SU-DHL-6 (cell line): ENCODE results near the gene CASP1.

ENCODE experiments used
- H2AFZ ChIP-seq: fragments of 200-600 bp; sonication (generic); 2 replicates; pipeline ENCODE4 v1.6.1; 2014; ENCODE audit warnings: low read depth, mild to moderate bottlenecking, moderate library complexity, mixed read lengths, antibody characterized with exemption, low read length; ENCODE audit not compliant: severe bottlenecking
- H3F3A ChIP-seq: fragments of 200-600 bp; shearing (Covaris generic); 2 replicates; pipeline ENCODE4 v1.6.0; 2016; ENCODE audit warnings: antibody characterized with exemption, mild to moderate bottlenecking; ENCODE audit not compliant: insufficient read depth
- H3K27ac ChIP-seq: fragments of 200-600 bp; sonication (generic); 2 replicates; pipeline ENCODE4 v1.5.1; 2016; ENCODE audit warnings: low read depth, mild to moderate bottlenecking, low read length, moderate library complexity, mixed read lengths
- H3K27me3 ChIP-seq: fragments of 200-600 bp; sonication (generic), shearing (Covaris generic); 2 replicates; pipeline ENCODE4 v1.6.0; 2014; ENCODE audit warnings: mild to moderate bottlenecking, low read length
- H3K36me3 ChIP-seq: fragments of 200-600 bp; sonication (generic); 2 replicates; pipeline ENCODE4 v1.6.1; 2014; ENCODE audit warnings: mild to moderate bottlenecking, low read length, mixed read lengths
- H3K4me2 ChIP-seq: fragments of 300-600, 200-600 bp; shearing (Covaris generic), sonication (generic); 2 replicates; pipeline ENCODE4 v1.6.0; 2014; ENCODE audit warnings: low read length, low read depth, mild to moderate bottlenecking; ENCODE audit not compliant: poor library complexity, severe bottlenecking
- H3K4me3 ChIP-seq: fragments of 200-600 bp; sonication (generic); 2 replicates; pipeline ENCODE4 v1.5.1; 2014; ENCODE audit warnings: antibody characterized with exemption, low read length, mild to moderate bottlenecking, mixed read lengths; ENCODE audit not compliant: insufficient read depth, poor library complexity, severe bottlenecking
- H3K79me2 ChIP-seq: fragments of 200-600 bp; sonication (generic); 2 replicates; pipeline ENCODE4 v1.6.1; 2014; ENCODE audit warnings: mild to moderate bottlenecking, low read length, moderate library complexity; ENCODE audit not compliant: insufficient read depth
- H3K9ac ChIP-seq: fragments of 200-600 bp; sonication (generic); 2 replicates; pipeline ENCODE4 v1.7.0; 2014; ENCODE audit warnings: mild to moderate bottlenecking, low read length
- H3K9me2 ChIP-seq: fragments of 200-600 bp; sonication (generic); replicated peaks from 2 replicates; pipeline ENCODE4 v1.6.1; 2014; ENCODE audit warnings: low read length; ENCODE audit not compliant: insufficient read depth
- H3K9me3 ChIP-seq: fragments of 200-600 bp; sonication (generic); 2 replicates; pipeline ENCODE4 v1.6.1; 2014; ENCODE audit warnings: low read length, mixed read lengths; ENCODE audit not compliant: insufficient read depth
- H4K20me1 ChIP-seq: fragments of 200-600 bp; sonication (generic); 2 replicates; pipeline ENCODE4 v1.6.1; 2014; ENCODE audit warnings: low read depth, mild to moderate bottlenecking, antibody characterized with exemption, low read length, moderate library complexity, mixed read lengths
- CTCF ChIP-seq: fragments of 200-600 bp; sonication (generic); IDR thresholded peaks from one replicate; pipeline ENCODE4 v1.5.1; 2017; ENCODE audit warnings: antibody characterized with exemption, mild to moderate bottlenecking, low read length, moderate library complexity; ENCODE audit not compliant: insufficient read depth, poor library complexity, severe bottlenecking
- EZH2phosphoT487 ChIP-seq: fragments of 200-600 bp; sonication (generic), shearing (Covaris generic); conservative IDR thresholded peaks from 2 replicates; pipeline ENCODE4 v1.6.1; 2018; ENCODE audit warnings: mild to moderate bottlenecking, antibody characterized with exemption, low read length, moderate library complexity, mixed read lengths

Gene CASP1

GRCh38 chr11:104992781-104993180 lies 42.2 kb downstream of the CASP1 start:
- no peak overlapping the region for H2AFZ ChIP-seq

GRCh38 chr11:104991994-104992393 lies 43.0 kb downstream of the CASP1 start:
- Histone ChIP-seq H3K27ac (no peak overlapping the region), H3K27me3 (no peaks in the 10 kb centered on the region), H3K4me2 (no peak overlapping the region), H3K36me3 (no peaks in the 10 kb centered on the region), H3F3A (no peaks in the 10 kb centered on the region), H3K4me3 (no peak overlapping the region), H2AFZ (no peak overlapping the region), H3K9ac (no peak overlapping the region), H3K79me2 (no peaks in the 10 kb centered on the region), H3K9me3 (no peaks in the 10 kb centered on the region), H3K9me2 (no peaks in the 10 kb centered on the region), H4K20me1 (no peaks in the 10 kb centered on the region)
- no peak for TF ChIP-seq CTCF
- no peak for TF ChIP-seq EZH2phosphoT487

More at GRCh38 chr11:104992781-104993180, 42.2 kb downstream of the CASP1 start:
- Histone ChIP-seq H3K4me3 (no peak overlapping the region), H3K27ac (no peak overlapping the region), H3K9ac (no peak overlapping the region), H3K27me3 (no peaks in the 10 kb centered on the region), H3K36me3 (no peaks in the 10 kb centered on the region), H3K79me2 (no peaks in the 10 kb centered on the region), H3K4me2 (no peak overlapping the region), H4K20me1 (no peaks in the 10 kb centered on the region), H3F3A (no peaks in the 10 kb centered on the region), H3K9me3 (no peaks in the 10 kb centered on the region), H3K9me2 (no peaks in the 10 kb centered on the region)
- TF ChIP-seq CTCF, result no peak
- no peak for TF ChIP-seq EZH2phosphoT487

GRCh38 chr11:104984808-104985207 lies 50.1 kb downstream of the CASP1 start:
- no peak overlapping the region for H3K4me2 ChIP-seq
- TF ChIP-seq EZH2phosphoT487, result no peak
- no peak for TF ChIP-seq CTCF
- H3K79me2 ChIP-seq, result no peaks in the 10 kb centered on the region
- no peaks in the 10 kb centered on the region for H3K9me2 ChIP-seq
- H3K4me3 ChIP-seq, result no peak overlapping the region
- H3F3A ChIP-seq, result no peaks in the 10 kb centered on the region
- H3K9me3 ChIP-seq, result no peaks in the 10 kb centered on the region
- H4K20me1 ChIP-seq, result no peaks in the 10 kb centered on the region
- no peaks in the 10 kb centered on the region for H3K27me3 ChIP-seq
- H2AFZ ChIP-seq, result no peak overlapping the region
- H3K27ac ChIP-seq, result no peak overlapping the region
- no peaks in the 10 kb centered on the region for H3K36me3 ChIP-seq
- H3K9ac ChIP-seq, result no peak overlapping the region

- no peak overlapping the region for H3K9ac ChIP-seq
- TF ChIP-seq EZH2phosphoT487 (no peak), CTCF (no peak)
- H3K27me3 ChIP-seq, result no peaks in the 10 kb centered on the region
- H3K9me3 ChIP-seq, result no peaks in the 10 kb centered on the region
- no peak overlapping the region for H3K27ac ChIP-seq
- H2AFZ ChIP-seq, result no peak overlapping the region
- no peak overlapping the region for H3K4me3 ChIP-seq
- no peaks in the 10 kb centered on the region for H3K36me3 ChIP-seq
- H3K79me2 ChIP-seq, result no peaks in the 10 kb centered on the region
- no peak overlapping the region for H3K4me2 ChIP-seq
- no peaks in the 10 kb centered on the region for H3K9me2 ChIP-seq
- H3F3A ChIP-seq, result no peaks in the 10 kb centered on the region
- no peaks in the 10 kb centered on the region for H4K20me1 ChIP-seq
Measured at GRCh38 chr11:104979839-104980238, 55.1 kb downstream of the CASP1 start.
